ENCODE measurements around the gene TMEM190.

- TF ChIP-seq CTCF (IDR thresholded peaks at IDR 0.05; ENCODE audit: extremely low read depth in 1 of 2, insufficient read depth in 1 of 2, low read depth in 1 of 2, low read length in 2 of 2) (no peak), POLR2A (IDR thresholded peaks at IDR 0.05; ENCODE audit: low read depth, low read length) (no peak), POLR2AphosphoS5 (IDR thresholded peaks at IDR 0.05; ENCODE audit: insufficient read depth, low read depth, low read length) (no peak), MYC (IDR thresholded peaks at IDR 0.05; ENCODE audit: low read depth, low read length) (no peak), GATA2 (IDR thresholded peaks at IDR 0.05; ENCODE audit: insufficient read depth, insufficient read length, low read depth, low read length) (no peak)
Measured at GRCh38 chr19:55406091-55406825, 29.6 kb downstream of the TMEM190 start.

All from endothelial cell of umbilical vein (primary cell).